OCI-LY3 (cell line): ENCODE results near the gene CYTH1.

Experiments used
- CTCF ChIP-seq: fragments of 200-600, 300-600 bp; sonication (generic); IDR thresholded peaks from 2 replicates; pipeline ENCODE4 v1.5.1; 2014; ENCODE audit warnings: antibody characterized with exemption, low read length, low read depth
- EZH2phosphoT487 ChIP-seq: fragments of 200-600 bp; shearing (Covaris generic); IDR thresholded peaks from 2 replicates; pipeline ENCODE4 v1.6.1; 2018; ENCODE audit warnings: antibody characterized with exemption, mixed run types, low read depth

- TF ChIP-seq CTCF (no peak), EZH2phosphoT487 (no peak)
These were observed 110.1 kb downstream of the CYTH1 start for GRCh38 chr17:78672005-78672404.
